ENCODE results near the gene NPW. TPM values are rescaled to one million over a fixed set of nuclear protein-coding genes. Genes with fewer than 3 reads are reported as not detected.

Gene NPW
- polyA plus RNA-seq, 1 donor, result 1.1 TPM

GRCh38 chr16:2035431-2036199 is 16.0 kb downstream of the NPW start:
- no peak for DNase-seq (ENCODE audit: low read depth)

- no peak for DNase-seq (ENCODE audit: low read depth)
Measured at GRCh38 chr16:2036200-2036966, 16.8 kb downstream of the NPW start.

GRCh38 chr16:2037115-2037514 is 17.5 kb downstream of the NPW start:
- no peak for DNase-seq (ENCODE audit: low read depth)

GRCh38 chr16:2037647-2038381 is 18.2 kb downstream of the NPW start:
- DNase-seq (ENCODE audit: low read depth), result no peak

GRCh38 chr16:2038382-2039231 is 19.0 kb downstream of the NPW start:
- DNase-seq (ENCODE audit: low read depth), result no peak

GRCh38 chr16:2039274-2040031 is 19.9 kb downstream of the NPW start:
- no peak for DNase-seq (ENCODE audit: low read depth)

GRCh38 chr16:2040041-2040786 is 20.6 kb downstream of the NPW start:
- DNase-seq (ENCODE audit: low read depth), result no peak

GRCh38 chr16:2040787-2041522 is 21.4 kb downstream of the NPW start:
- no peak for DNase-seq (ENCODE audit: low read depth)

GRCh38 chr16:2042171-2042985 is 22.8 kb downstream of the NPW start:
- no peak for DNase-seq (ENCODE audit: low read depth)

- no peak for DNase-seq (ENCODE audit: low read depth)
Measured at GRCh38 chr16:2042986-2043666, 23.5 kb downstream of the NPW start.

GRCh38 chr16:2043667-2044451 is 24.3 kb downstream of the NPW start:
- no peak for DNase-seq (ENCODE audit: low read depth)

- DNase-seq (ENCODE audit: low read depth), result no peak
Measured at GRCh38 chr16:2044541-2044940, 25.0 kb downstream of the NPW start.

GRCh38 chr16:2045965-2046892 is 26.6 kb downstream of the NPW start:
- DNase-seq (ENCODE audit: low read depth), result no peak

- DNase-seq (ENCODE audit: low read depth), result no peak
Measured at GRCh38 chr16:2046893-2047329, 27.3 kb downstream of the NPW start.

GRCh38 chr16:2047330-2048115 is 27.9 kb downstream of the NPW start, which contains the start of the genes NTHL1 and TSC2:
Gene NTHL1 (minus strand): TSS chr16:2047834. CDS start chr16:2047823, 11 bp downstream.
Gene TSC2 (plus strand): TSS chr16:2047985. CDS start chr16:2048616, 631 bp downstream.
- DNase-seq (ENCODE audit: low read depth), result peak; percentile 92
